ENCODE results near the gene TOP2A.
A peak's percentile ranks its signal among the peaks of the same experiment; 100 is the strongest.

The TOP2A gene

GRCh38 chr17:40447148-40447644 lies 29.5 kb upstream of the TOP2A start:
- TF ChIP-seq, protein P1, sequence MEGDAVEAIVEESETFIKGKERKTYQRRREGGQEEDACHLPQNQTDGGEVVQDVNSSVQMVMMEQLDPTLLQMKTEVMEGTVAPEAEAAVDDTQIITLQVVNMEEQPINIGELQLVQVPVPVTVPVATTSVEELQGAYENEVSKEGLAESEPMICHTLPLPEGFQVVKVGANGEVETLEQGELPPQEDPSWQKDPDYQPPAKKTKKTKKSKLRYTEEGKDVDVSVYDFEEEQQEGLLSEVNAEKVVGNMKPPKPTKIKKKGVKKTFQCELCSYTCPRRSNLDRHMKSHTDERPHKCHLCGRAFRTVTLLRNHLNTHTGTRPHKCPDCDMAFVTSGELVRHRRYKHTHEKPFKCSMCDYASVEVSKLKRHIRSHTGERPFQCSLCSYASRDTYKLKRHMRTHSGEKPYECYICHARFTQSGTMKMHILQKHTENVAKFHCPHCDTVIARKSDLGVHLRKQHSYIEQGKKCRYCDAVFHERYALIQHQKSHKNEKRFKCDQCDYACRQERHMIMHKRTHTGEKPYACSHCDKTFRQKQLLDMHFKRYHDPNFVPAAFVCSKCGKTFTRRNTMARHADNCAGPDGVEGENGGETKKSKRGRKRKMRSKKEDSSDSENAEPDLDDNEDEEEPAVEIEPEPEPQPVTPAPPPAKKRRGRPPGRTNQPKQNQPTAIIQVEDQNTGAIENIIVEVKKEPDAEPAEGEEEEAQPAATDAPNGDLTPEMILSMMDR (IDR thresholded peaks at IDR 0.05; ENCODE audit: low read depth, low read length) = no peak
- DNase-seq (ENCODE audit: low read depth in 2 of 2) = peak; percentile 26 to 48
- peak overlapping the region; percentile 94 to 98 for H3K4me3 ChIP-seq (replicated peaks in 1 of 2; ENCODE audit: low read depth in 2 of 2, low read length in 2 of 2)

- H3K4me3 ChIP-seq (replicated peaks in 1 of 2; ENCODE audit: low read depth in 2 of 2, low read length in 2 of 2) = peak overlapping the region; percentile 94 to 98
- TF ChIP-seq, protein P1 (IDR thresholded peaks at IDR 0.05; ENCODE audit: low read depth, low read length) = peak; percentile 21
- peak; percentile 39 to 50 for DNase-seq (ENCODE audit: low read depth in 2 of 2)
These were observed 28.2 kb upstream of the TOP2A start for GRCh38 chr17:40445751-40446468.

DNA sequence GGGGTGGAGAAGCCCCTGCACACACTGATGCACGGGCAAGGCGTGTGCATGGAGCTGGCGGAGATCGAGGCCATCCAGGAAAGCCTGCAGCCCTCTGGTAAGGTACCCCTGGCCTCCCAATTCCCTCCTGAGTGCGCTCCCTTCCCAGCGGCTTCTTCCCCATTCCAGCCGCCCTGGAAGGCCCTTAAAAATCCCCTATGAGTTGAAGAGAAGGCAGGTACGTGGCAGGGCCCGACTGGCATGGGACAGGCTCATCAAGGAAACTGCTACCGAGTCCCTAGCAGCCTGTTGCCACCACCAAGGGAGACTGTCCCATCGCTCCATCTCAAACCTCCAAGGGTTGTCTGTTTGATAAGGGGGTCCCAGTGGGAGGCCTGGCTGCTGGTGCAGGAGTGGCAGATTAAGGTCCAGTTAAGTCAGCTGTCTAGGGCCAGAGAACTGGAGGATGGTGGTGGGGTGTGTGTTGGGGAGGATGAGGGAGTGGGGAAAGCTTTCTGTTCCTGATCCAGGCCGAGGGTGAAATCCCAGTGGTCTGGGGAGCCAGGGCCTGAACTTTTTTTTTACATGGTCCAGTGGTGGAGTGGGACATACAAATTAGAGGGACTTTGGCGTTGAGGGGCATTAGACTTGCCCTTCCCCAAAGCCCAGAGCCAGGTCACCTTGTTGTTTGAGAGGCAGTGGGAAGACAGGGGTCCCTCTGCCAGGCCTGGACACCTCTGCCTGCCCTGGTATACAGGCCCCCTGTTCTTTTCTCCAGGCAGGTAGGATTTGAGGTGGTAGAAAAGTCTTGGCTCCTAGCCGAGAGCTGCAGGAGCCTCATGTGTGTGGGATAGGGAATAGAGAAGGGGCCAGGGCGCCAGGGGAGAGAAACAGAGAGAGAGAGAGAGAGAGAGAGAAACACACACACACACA lies 26.5 kb upstream of the TOP2A start:
- peak; percentile 49 to 58 for DNase-seq (ENCODE audit: low read depth in 2 of 2)
- peak overlapping the region; percentile 94 to 98 for H3K4me3 ChIP-seq (replicated peaks in 1 of 2; ENCODE audit: low read depth in 2 of 2, low read length in 2 of 2)
- TF ChIP-seq, protein P1 (IDR thresholded peaks at IDR 0.05; ENCODE audit: low read depth, low read length) = no peak

DNA sequence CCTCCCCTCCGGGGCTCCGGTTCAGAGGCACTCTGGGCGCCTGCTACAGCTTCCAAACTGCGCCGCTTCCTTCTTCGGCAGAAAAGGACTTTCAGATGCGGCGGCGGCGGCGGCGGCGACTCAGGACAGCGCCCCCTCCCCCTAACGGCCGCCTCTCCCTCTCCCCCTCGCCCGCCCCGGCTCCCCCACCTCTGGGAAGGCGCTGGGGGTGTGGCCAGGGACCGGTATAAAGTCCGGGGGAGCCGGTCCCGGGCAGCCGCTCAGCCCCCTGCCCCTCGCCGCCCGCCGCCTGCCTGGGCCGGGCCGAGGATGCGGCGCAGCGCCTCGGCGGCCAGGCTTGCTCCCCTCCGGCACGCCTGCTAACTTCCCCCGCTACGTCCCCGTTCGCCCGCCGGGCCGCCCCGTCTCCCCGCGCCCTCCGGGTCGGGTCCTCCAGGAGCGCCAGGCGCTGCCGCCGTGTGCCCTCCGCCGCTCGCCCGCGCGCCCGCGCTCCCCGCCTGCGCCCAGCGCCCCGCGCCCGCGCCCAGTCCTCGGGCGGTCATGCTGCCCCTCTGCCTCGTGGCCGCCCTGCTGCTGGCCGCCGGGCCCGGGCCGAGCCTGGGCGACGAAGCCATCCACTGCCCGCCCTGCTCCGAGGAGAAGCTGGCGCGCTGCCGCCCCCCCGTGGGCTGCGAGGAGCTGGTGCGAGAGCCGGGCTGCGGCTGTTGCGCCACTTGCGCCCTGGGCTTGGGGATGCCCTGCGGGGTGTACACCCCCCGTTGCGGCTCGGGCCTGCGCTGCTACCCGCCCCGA lies 25.7 kb upstream of the TOP2A start, which contains the start of gene IGFBP4:
Gene IGFBP4, plus strand, starts transcription at position 255 of the 792 bp plus-strand sequence. Its CDS starts 286 bp downstream, at position 541.
- TF ChIP-seq, protein P1 (IDR thresholded peaks at IDR 0.05; ENCODE audit: low read depth, low read length) = no peak
- peak within 1 kb of the TSS; percentile 94 to 98 for H3K4me3 ChIP-seq (replicated peaks in 1 of 2; ENCODE audit: low read depth in 2 of 2, low read length in 2 of 2)
- peak; percentile 70 to 87 for DNase-seq (ENCODE audit: low read depth in 2 of 2)

- DNase-seq (ENCODE audit: low read depth in 2 of 2) = peak; percentile 53 to 54
- TF ChIP-seq, protein P1 (IDR thresholded peaks at IDR 0.05; ENCODE audit: low read depth, low read length) = no peak
- H3K4me3 ChIP-seq (replicated peaks in 1 of 2; ENCODE audit: low read depth in 2 of 2, low read length in 2 of 2) = peak overlapping the region; percentile 54 to 98
These were observed 24.9 kb upstream of the TOP2A start for GRCh38 chr17:40442392-40443195.
